ENCODE data around the gene YIPF6.

DNA sequence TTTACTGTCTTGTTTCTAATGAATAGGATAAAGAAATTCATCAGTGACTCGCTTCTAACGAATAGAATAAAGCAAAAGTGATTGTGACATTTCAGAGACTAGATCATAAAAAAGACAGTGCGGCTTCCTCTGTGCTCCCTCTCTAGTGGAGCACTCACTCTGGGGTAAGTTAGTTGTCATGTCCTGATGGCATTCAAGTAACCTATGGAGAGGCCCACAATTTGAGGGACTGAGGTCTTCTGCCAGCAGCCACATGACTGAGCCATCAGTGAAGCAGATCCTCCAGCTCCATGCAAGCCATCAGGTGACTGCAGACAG, 72.4 kb downstream of the YIPF6 start:
- TF ChIP-seq, protein P1, sequence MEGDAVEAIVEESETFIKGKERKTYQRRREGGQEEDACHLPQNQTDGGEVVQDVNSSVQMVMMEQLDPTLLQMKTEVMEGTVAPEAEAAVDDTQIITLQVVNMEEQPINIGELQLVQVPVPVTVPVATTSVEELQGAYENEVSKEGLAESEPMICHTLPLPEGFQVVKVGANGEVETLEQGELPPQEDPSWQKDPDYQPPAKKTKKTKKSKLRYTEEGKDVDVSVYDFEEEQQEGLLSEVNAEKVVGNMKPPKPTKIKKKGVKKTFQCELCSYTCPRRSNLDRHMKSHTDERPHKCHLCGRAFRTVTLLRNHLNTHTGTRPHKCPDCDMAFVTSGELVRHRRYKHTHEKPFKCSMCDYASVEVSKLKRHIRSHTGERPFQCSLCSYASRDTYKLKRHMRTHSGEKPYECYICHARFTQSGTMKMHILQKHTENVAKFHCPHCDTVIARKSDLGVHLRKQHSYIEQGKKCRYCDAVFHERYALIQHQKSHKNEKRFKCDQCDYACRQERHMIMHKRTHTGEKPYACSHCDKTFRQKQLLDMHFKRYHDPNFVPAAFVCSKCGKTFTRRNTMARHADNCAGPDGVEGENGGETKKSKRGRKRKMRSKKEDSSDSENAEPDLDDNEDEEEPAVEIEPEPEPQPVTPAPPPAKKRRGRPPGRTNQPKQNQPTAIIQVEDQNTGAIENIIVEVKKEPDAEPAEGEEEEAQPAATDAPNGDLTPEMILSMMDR (IDR thresholded peaks at IDR 0.05) = no peak
- TF ChIP-seq, protein P2, sequence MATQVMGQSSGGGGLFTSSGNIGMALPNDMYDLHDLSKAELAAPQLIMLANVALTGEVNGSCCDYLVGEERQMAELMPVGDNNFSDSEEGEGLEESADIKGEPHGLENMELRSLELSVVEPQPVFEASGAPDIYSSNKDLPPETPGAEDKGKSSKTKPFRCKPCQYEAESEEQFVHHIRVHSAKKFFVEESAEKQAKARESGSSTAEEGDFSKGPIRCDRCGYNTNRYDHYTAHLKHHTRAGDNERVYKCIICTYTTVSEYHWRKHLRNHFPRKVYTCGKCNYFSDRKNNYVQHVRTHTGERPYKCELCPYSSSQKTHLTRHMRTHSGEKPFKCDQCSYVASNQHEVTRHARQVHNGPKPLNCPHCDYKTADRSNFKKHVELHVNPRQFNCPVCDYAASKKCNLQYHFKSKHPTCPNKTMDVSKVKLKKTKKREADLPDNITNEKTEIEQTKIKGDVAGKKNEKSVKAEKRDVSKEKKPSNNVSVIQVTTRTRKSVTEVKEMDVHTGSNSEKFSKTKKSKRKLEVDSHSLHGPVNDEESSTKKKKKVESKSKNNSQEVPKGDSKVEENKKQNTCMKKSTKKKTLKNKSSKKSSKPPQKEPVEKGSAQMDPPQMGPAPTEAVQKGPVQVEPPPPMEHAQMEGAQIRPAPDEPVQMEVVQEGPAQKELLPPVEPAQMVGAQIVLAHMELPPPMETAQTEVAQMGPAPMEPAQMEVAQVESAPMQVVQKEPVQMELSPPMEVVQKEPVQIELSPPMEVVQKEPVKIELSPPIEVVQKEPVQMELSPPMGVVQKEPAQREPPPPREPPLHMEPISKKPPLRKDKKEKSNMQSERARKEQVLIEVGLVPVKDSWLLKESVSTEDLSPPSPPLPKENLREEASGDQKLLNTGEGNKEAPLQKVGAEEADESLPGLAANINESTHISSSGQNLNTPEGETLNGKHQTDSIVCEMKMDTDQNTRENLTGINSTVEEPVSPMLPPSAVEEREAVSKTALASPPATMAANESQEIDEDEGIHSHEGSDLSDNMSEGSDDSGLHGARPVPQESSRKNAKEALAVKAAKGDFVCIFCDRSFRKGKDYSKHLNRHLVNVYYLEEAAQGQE (IDR thresholded peaks at IDR 0.05; ENCODE audit: insufficient read depth in 1 of 2, low read depth in 2 of 2, low read length in 1 of 2) = no peak
- no peak for TF ChIP-seq TCF7L2 (IDR thresholded peaks at IDR 0.05; ENCODE audit: low read depth, low read length)
- TF ChIP-seq POLR2AphosphoS5 (IDR thresholded peaks at IDR 0.05; ENCODE audit: low read depth, low read length) = no peak
- TF ChIP-seq SIN3A (IDR thresholded peaks at IDR 0.05; ENCODE audit: borderline replicate concordance, insufficient read depth, low read depth, low read length) = no peak
